DND-41 (cell line): Measurements from ENCODE around the gene TRIM34.

Experiments
- CTCF ChIP-seq: IDR thresholded peaks from 2 replicates; pipeline ENCODE4 v1.5.1; 2012; ENCODE audit warnings: borderline replicate concordance, low read length, moderate library complexity, mild to moderate bottlenecking; ENCODE audit not compliant: poor library complexity, severe bottlenecking; ENCODE audit errors: extremely low read depth
- EZH2 ChIP-seq: IDR thresholded peaks from 3 replicates; pipeline ENCODE4 v1.6.1; 2012; ENCODE audit warnings: borderline replicate concordance, low read depth, mild to moderate bottlenecking, moderate library complexity, low read length, inconsistent platforms; ENCODE audit not compliant: severe bottlenecking

GRCh38 chr11:5631969-5632635, 7.3 kb downstream of the TRIM34 start:
- no peak for TF ChIP-seq CTCF
- TF ChIP-seq EZH2, result no peak
